LHCN-M2 (cell line): ENCODE results near the gene UBTD1. TPM values are rescaled to one million over a fixed set of nuclear protein-coding genes. Genes with fewer than 3 reads are reported as not detected.
"Not testable (repeated sequence)": the region's sequence is repeated elsewhere in the genome, so short reads cannot be mapped to it uniquely, and the experiment has no call there.

ENCODE experiments used
- DNase-seq: peaks from one replicate; pipeline ENCODE4 v3.0.0-alpha.2; 2012; ENCODE audit warnings: low read depth
- polyA plus RNA-seq: library from polyadenylated mRNA; unstranded; fragments of >200 nt; gene quantifications from one replicate; pipeline ENCODE4 v1.2.1, GENCODE V29; 2012; ENCODE audit warnings: missing spikeins
- total RNA-seq: library from RNA; depleted of rRNA; stranded (reverse); fragments of >200 nt; gene quantifications from 2 replicates; pipeline ENCODE4 v1.2.3, GENCODE V29; 2014; rRNA removed

UBTD1 gene, protein sequence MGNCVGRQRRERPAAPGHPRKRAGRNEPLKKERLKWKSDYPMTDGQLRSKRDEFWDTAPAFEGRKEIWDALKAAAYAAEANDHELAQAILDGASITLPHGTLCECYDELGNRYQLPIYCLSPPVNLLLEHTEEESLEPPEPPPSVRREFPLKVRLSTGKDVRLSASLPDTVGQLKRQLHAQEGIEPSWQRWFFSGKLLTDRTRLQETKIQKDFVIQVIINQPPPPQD
- 36.5 and 39.3 TPM in 2 replicates for total RNA-seq
- polyA plus RNA-seq, result 28.1 TPM

GRCh38 chr10:97498841-97499560 lies at the start of gene UBTD1:
Gene UBTD1, plus strand, starts transcription at chr10:97498924. Its CDS starts 280 bp downstream, at chr10:97499204.
- DNase-seq, result peak; percentile 42

DNA sequence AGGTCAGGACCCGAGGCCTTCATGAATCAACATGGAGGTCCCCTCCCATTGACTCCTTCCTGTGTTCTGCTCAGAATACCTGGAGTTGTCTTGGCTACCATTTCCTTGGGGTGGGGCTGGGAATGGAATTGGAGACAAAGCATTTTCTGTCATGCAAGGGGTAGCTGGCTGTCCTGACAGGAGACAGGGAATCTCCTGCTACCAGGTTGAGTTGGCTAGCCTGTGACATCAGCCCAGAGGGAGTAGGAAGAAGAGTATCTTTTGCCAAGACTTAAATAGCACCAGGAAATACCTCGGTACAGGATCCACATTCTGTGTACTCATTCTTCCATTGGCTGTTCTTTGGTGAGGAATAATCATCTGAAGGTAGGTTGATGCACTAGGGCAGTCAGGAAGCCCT lies 47.9 kb upstream of the UBTD1 start:
- DNase-seq, result no peak

GRCh38 chr10:97451605-97452004 lies 47.1 kb upstream of the UBTD1 start:
- no peak for DNase-seq

DNA sequence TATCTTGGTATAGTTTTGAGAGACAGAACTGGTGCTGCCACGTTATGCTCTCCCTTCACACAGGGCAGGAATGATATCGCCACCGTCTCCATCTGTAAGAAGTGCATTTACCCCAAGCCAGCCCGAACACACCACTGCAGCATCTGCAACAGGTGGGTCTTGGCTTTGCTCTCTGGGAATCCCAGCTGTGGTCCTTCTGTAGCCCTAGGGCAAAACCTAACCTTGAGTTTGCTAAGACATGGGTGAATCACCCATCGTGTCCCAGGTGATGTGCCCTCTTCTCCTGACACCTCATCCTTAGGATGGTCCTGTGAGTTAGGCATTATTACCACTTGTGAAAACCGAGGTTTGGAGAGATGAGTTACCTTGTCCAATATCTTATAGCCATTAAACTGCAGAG lies 46.4 kb upstream of the UBTD1 start:
- DNase-seq, result no peak

GRCh38 chr10:97454330-97455036 lies 44.2 kb upstream of the UBTD1 start:
- peak; percentile 31 for DNase-seq

DNA sequence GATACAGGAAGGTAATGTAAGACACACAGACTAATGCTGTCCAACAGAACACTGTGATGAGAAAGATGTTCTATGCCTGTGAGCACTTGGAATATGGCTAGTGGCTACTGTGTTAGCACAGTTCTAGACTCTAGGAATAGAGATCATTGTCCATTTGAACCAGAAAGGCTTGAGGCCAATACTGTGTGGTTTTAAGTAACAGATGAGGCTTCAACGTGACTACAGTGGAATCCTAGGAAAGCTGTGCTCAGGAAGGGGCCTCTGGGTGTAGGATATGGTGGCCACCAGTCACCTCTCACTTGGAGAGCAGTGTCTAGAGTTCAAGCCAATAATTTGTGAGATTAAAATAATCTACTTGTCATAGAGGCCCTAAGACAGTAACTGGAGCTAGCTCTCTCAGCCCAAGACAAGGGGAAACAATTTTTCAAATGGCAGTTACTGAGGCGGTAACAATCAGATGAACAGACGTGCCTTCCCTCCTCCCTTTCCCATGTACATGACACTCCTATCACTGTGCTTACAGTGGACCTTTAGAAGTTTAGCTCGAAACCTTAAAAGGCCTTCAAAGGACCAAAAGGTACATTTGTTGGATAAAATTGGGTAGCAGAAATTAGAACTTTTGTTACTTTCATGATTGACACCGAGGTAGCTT lies 42.6 kb upstream of the UBTD1 start:
- DNase-seq, result no peak

DNA sequence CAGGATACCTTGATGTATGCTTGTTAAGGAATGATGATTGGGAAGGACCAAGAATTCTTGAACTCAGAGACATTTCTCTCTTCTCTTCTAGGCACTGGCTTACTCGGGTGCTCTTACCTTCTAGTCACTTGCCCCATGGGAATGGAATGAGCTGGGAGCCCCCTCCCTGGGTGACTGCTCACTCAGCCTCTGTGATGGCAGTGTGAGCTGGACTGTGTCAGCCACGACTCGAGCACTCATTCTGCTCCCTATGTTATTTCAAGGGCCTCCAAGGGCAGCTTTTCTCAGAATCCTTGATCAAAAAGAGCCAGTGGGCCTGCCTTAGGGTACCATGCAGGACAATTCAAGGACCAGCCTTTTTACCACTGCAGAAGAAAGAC lies 42.0 kb upstream of the UBTD1 start:
- no peak for DNase-seq

DNA sequence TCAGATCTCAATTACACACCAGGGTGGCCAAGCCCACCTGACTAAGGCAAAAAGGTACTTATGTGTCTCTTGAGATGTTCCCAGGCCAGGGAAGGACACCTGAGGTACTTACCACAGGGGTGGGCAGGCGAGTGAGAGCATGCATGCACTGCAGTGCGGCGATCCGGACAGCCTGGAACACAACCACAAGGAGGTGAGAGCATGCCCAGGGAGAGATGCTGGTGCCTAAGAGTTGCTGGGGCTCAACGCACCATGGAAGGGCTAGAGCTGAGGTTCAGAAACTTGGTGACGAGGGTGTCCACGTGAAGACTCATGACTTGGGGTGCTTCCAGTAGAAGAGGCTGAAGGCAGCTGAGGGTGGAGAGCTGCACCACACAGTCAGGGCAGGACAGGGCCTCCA lies 39.6 kb upstream of the UBTD1 start:
- no peak for DNase-seq

DNA sequence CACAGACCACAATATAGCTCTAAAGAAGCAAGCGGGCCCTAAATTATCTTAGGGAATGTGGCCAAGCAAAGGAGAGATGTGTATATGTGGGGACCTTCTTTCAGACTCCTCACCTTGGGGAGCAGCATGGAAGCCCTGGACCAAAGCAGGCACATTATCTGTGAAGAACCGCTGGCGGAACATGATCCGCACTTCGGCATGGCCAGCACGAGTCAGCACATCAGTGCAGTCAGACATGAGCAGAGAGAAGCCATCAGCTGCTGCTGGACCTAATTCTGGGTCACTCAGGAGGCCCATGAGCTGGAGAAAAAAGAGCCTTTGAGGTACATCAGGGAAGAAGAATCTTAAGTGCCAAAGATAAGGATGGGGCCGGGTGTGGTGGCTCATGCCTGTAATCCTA lies 38.8 kb upstream of the UBTD1 start:
- DNase-seq, result no peak

DNA sequence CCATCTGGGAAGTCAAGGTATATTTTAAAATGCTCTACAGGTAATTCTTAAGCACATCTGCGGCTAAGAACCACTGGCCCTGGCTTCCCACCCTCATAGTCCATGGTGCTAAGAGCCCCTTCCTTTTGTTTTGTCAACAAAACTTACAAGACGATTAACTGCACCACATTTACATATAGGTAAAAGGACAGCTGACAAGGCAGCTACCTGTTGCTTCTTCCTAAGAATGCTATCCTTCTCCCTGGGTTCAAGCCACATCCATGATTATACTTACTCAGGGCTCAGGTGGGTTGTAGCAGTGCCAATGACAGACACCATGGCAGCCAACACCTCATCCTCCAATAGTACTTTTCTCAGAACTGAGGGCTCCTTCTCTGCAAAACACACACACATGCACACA lies 36.4 kb upstream of the UBTD1 start:
- DNase-seq, result no peak

- peak; percentile 52 for DNase-seq
Measured at GRCh38 chr10:97463363-97464132, 35.2 kb upstream of the UBTD1 start.

DNA sequence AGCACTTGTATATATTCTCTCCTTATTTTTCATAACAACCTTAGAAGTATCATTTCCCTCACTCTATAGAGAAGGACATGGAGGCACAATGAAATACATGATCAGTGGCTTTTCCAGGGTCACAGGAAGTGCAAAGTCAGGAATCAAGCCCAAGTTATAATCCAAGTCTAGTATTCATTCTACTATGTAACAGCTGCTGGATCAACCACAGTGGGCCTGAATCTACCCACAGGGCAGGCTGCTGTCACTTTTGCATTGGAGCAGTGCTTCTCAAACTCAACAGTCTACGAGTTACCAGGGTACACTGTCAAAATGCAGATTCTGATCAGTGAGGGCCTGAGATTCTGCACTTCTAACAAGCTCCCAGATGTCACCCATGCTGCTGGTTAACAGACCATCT lies 34.5 kb upstream of the UBTD1 start:
- DNase-seq, result peak; percentile 70

- no peak for DNase-seq
Measured at GRCh38 chr10:97465982-97466381, 32.7 kb upstream of the UBTD1 start.

DNA sequence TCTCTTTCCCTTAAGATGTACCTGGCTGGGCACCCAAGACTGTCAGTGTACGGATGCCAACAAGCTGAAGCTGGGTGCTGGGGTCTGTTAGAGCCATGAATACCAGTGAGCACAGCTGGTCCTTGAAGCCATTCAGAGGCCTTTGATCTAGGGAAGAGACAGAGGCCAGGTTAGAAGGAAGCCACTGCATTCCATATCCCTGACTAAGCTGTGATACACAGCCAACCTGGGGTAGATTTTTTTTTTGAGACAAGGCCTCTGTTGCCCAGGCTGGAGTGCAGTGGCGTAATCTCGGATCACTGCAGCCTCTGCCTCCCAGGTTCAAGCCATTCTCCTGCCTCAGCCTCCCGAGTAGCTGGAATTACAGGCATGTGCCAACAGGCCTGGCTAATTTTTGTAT lies 32.0 kb upstream of the UBTD1 start:
- DNase-seq, result peak; percentile 31

DNA sequence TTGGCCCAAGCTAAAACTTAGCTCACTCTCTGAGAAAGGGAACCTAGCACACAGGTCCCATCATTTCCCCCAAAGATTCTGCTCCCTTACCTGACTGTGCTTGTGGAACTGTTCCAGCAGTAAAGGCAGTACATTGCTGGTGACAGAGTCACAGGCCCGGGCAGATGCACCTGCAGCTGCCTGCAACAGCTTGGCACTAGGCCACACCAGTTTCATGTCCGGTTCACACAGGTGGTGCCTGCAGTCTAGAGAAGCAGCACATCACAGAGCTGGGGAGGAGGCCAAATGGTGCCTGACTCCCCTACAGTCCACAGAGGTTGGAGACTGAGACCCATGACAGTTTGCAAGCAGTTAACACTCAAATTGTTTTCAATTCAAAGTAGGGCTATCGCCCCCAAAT lies 30.6 kb upstream of the UBTD1 start:
- DNase-seq, result no peak

- DNase-seq, result not testable (repeated sequence)
Measured at GRCh38 chr10:97468781-97469180, 29.9 kb upstream of the UBTD1 start.

- DNase-seq, result no peak
Measured at GRCh38 chr10:97474918-97475317, 23.8 kb upstream of the UBTD1 start.

- peak; percentile 24 for DNase-seq
Measured at GRCh38 chr10:97475936-97476594, 22.7 kb upstream of the UBTD1 start.

GRCh38 chr10:97479410-97479809 lies 19.3 kb upstream of the UBTD1 start:
- DNase-seq, result not testable (repeated sequence)

DNA sequence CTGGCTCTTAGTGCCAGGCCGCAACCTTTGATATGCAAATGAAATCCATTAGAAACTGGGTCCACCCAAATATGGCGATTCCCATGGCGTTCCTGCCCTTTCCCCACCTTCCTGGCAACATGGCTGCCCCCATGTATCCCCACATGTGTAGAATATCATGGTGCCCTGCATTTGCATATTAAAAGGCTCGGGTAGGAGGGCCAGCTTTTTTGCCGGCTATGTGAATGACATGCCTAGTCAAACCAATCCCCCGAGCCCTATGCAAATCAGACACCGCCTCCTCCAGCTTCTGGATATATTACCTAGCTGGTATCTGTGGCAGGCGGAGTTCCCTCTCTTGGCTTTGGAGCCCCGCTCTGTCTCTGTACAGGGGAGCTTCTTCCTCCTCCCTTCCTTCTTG lies 18.8 kb upstream of the UBTD1 start:
- DNase-seq, result no peak

DNA sequence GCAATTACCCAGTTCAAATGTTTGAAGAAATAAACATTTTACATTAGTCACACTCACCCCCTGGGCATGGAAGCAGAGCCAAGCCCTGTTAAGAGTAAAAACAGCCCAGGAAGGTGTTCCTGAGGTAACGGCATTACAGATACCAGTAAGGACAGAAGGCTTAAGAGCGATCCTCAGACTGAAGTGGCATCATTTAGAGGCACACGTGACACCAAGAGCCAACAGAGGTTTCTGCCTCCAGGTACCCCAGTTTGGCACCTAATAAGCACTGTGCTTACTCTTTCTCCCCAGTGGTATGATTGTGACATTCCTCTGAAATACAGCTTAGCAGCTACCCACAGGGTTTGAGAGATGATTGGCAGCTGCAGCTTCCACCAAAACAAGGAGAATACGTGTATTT lies 17.7 kb upstream of the UBTD1 start:
- DNase-seq, result no peak
